CD4-positive, alpha-beta T cell treated with Interleukin-10 for 1 hour (primary cell): ENCODE measurements around the gene MYCN.
"Not testable (repeated sequence)": the region's sequence is repeated elsewhere in the genome, so short reads cannot be mapped to it uniquely, and the experiment has no call there.

ENCODE experiments used
- DNase-seq: peaks from one replicate; pipeline ENCODE4 v3.0.0-alpha.2; 2020

Gene MYCN

DNA sequence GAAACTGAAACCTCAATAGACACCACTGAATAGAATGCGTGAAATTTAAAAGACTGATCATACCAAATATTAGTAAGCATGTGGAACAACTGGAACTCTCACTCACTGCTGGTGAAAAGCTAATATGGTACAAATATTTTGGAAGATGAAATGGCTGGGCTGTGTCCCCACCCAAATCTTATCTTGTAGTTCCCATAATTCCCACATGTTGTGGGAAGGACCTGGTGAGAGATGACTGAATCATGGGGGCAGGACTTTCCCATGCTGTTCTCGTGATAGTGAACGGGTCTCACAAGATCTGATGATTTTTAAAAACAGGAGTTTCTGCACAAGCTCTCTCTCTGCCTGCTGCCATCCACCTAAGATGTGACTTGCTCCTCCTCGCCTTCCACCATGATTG lies 32.0 kb upstream of the MYCN start:
- DNase-seq: no peak

DNA sequence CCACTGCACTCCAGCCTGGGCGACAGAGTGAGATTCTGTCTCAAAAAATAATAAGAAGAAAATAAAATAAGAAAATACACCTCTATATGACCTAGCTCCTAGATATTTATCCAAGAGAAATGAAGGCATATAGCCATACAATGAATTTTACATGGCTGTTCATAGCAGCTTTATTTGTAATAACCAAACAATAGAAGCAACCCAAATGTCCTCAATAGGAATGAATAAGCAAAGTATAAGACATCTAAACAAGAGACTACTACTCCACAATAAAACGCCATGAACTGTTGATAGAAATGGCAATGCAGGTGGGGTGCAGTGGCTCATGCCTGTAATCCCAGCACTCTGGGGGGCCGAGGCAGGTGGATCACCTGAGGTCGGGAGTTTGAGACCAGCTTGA lies 31.2 kb upstream of the MYCN start:
- no peak for DNase-seq

DNA sequence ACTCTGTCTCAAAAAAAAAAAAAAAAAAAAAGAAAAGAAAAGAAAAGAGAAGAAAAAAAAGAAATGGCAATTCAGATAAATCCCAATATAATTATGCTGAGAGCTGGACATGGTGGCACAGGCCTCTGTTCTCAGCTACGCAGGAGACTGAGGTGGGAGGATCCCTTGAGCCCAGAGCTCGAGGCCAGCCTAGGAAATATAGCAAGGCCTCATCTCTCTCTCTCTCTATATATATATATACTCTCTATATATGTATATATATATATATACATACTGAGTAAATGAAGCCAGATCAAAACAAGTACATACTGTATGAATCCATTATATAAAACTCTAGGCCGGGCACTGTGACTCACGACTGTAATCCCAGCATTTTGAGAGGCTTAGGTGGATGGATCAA lies 30.6 kb upstream of the MYCN start:
- no peak for DNase-seq

DNA sequence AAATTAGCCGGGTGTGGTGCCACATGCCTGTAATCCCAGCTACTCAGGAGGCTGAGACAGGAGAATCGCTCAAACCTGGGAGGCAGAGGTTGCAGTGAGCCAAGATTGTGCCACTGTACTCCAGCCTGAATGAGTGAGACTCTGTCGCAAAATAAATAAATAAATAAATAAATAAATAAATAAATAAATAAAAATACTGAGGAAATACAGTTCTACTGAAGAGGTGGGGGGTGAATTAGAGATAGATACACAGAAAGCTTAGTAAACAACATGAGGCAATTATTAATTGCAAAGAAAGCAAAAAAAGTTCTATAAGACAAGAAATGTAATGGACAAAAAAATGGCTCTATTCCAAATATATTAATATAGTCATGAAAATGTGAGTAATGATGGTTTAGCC lies 29.1 kb upstream of the MYCN start:
- not testable (repeated sequence) for DNase-seq

DNA sequence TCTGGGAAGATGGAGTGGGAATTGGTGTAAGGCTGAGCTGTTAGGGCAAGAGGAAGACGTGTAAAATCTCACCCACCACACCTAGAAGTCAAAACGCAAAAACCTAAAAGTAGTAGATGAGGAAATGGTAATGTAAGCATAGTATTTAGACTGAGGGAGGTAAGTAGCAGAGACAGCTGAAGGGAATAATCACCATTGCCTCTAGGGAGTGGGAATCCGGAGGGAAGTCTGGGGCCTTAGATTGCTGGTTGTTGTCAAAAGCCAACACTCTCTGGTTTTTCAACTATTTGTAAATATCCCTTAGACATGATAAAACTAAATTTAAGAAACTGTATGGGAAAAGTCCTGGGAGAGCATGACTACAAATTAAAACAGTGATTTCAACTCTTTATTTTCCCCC lies 28.7 kb upstream of the MYCN start:
- no peak for DNase-seq

DNA sequence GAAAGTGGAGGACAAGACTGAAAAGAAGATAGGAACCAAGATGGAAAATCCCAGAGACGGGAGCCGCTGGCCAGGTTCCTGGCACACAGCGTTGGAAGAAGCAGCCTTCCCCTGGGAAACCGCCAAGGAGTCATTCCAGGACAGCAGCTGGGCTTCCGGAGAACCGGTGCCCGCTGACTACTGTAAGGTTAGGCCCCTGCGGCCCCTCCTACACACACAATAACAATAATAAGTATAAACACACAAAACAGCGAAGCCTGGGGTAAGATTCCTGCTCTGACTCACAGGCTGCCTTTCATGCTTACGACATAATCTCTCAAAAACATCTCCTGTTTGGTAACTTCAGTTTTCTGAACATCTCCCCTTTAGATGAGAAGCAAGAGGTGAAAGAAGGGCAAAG lies 28.1 kb upstream of the MYCN start:
- DNase-seq: no peak

DNA sequence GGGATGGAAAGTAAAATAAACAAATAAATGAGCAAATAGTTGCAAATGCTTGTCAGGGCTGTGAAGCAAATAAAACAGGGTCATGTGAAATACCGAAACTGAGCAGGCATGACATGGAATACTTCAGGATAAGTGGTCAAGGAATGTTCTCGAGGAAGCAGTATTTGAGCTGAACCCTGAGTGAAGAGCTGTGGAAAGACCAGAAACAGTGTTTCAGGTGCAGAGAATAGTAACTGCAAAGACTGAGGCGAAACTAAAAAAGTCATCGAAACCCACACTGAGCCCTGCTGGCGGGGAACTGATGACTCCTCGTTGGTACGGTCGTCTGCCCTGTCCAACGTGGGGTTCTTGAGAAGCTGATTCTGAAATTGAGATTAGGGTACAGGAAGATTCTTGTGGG lies 27.2 kb upstream of the MYCN start:
- DNase-seq: no peak

DNA sequence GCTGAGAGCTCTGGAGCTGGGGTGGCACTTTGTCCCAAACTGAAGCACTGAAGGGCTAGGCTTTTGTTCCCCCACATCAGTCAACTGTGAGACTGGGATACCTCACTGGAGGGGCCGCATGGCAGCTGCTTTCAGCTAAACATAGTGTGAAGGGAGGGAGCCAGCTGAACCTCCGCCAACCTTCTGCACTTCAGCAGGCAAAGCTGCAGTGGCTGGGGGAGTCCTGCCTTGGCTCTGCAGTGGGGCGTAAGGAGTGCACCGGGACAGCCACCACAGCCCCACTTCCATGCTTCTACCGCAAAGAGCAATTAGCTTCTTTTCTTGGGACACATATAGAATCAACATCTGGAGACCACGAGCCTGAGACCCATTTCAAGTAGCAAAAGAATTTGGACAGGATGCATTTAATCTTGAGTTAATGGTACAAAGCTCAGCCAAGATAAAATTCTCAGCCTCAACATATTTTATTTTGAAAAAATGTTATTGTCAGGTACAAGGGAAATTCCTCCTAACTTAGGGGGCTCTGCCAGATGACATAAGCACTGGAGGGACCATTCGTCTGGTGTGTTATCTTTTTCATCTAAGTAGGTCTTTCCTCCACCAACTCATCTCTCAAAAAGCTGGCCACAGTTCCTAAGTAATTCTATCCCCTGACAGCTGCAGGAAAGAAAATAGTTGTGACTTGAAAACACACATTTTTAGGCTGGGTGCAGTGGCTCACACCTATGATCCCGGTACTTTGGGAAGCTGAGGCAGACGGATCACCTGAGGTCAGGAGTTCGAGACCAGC lies 25.6 kb upstream of the MYCN start:
- no peak for DNase-seq

DNA sequence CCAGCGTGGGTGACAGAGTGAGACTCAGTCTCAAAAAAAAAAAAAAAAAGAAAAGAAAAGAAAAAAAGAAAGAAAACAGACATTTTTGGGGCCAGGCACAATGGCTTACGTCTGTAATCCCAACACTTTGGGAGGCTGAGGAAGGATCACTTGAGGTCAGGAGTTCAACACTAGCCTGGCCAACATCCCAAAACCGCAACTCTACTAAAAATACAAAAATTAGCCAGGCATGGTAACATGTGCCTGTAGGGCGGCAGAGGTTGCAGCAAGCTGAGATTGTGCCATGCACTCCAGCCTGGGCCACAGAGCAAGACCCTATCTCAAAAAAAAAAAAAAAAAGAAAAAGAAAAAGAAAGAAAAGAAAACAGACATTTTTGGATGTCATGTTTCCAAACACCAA lies 24.8 kb upstream of the MYCN start:
- not testable (repeated sequence) for DNase-seq

DNA sequence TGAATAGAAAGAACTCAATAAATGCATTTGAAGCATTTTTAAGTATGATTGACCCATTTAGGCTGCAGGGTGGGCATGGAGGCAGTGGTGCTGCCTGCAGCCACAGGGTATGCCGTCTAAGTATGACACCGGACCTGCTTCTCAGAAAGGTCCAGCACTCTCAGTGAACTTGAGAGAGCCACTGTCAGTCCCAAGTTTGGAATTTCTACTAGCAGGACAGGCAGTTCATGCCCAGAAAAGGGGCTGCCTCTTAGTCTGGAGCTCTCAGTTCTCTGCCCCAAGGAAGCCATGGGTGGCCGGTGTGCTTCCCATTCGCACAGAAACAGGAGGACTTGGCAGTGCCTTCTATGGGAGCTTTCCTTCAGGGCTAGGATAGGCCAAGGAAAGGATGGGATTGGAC lies 24.0 kb upstream of the MYCN start:
- DNase-seq: no peak

DNA sequence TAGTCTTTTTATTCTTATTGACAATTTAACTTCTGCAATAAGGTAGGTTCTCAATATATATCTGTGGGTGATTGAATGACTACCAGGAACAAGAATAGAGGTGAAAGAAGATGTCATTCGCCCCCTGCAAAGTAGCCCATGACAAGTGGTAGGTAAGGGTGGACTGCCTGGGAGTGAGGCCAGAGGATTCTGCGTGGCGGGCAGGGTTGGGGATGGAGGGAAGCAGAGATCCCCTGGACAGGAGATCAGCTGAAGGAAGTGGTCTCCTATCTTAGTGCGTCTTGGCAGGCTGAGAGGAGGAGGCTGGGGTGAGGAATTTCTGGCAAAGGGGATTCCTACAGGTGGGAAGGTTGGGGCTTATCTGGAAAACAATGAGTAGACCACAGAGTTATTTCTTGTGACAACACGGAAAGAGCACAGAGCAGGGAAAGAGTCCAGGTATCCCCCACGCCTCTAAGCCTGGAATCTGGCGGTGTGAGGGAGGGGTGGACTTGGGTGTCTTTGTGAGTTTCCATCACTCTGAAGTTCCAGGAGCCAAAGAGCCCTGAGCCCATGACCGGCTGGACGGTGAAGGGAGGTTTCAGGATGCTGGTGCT lies 21.5 kb upstream of the MYCN start:
- DNase-seq: no peak

DNA sequence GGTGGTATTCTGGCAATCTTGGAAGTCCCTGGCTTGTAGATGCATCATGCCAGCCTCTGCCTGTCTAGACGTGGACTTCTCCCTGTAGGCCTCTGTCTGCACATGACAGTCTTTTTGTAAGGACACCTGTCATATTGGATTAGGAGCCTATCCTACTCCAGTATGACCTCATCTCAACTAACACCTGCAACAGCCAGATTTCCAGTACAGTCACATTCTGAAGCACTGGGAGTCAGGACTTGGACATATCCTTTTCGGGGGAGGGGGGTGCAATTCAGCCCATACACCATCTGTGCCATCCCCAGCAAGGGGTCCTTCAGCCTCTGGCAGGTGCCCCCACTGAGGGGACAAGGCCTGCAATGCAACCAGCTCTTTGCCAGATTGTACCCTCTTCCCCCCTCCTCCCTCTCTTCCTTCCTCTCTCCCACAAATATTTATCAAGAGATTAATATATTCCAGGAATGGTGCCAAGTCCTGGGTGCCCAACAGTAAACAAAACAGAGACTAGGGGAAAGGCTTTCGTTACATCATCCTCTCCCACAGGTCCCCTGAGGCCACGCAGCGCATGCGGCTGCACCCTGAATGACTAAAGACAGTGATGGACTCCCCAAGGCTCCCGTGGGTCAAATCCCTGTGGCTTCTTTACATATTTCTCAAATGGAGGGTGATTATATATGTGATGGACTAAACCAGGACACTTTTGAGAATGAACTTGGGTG lies 20.5 kb upstream of the MYCN start:
- DNase-seq: no peak

DNA sequence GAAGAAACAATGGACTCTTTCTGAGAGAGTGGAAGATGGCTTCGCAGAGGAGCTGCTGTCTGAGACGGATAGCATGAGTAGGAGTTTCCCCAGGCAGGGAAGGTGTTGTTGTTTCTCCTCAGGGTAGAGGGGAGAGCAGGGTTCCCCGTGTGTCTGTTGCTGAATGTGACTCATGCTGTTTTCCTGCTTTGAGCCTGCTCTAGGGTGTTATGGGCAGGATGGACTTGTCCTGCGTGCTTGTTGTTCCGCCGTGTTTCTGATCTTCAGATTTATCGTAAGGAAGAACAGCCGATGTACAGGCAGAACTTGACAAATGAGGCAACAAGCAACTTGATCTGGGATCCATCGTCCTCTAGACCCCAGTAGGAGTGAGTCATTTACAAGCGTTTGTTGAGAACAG lies 19.7 kb upstream of the MYCN start:
- no peak for DNase-seq

DNA sequence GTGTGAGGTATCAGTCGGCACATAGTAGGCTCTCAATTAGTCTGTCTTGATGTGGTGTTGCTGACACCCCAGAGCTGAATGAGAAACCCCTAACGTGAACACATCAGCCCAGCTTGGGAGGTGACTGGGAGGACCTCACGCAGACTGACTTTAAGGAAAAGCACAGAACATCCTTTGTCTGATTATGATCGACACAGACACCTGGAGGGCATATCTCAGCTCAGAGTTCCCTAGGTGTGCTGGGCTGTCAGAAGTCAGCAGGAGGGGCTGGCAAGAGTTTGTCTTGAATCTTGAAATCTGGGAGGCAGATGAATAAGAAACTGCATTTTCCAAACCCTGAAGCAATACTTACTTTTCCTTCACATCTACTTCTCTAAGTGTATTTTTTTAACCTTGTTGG lies 16.8 kb upstream of the MYCN start:
- no peak for DNase-seq

DNA sequence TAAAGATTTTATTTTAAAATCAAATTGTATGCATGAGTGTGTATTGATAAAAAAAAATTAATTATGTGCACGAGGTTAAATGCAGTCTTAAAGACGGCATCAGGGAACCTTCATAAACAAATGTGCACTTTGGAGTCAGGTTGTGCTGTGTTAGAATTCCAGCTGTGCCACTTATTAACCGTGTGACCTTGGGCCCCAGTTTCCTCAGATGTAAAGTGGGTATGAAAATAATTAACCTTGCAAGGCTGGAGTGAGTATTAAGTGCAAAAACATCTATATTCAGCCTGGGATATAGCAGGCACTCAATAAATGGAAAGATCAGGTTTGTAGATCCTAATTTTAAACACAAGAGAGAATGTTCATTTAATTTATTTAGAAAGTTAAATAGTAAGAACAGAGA lies 14.5 kb upstream of the MYCN start:
- DNase-seq: no peak

DNA sequence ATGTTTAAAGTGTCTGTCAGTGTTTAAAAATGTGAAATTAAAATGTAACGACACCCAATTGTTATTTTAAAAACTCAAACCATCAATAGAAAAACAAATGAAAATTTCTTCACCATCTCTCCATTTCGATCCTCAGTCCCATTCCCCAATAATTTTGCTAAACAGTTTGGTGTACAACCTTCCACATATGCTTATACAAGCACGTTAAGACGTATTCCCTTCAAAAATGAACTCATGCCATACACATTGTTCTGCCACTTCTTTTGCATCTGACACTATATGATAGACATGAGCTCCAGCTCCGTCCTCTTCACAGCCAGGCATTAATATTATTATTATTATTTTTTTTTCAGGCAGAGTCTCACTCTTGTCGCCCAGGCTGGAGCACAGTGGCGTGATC lies 14.1 kb upstream of the MYCN start:
- DNase-seq: no peak

DNA sequence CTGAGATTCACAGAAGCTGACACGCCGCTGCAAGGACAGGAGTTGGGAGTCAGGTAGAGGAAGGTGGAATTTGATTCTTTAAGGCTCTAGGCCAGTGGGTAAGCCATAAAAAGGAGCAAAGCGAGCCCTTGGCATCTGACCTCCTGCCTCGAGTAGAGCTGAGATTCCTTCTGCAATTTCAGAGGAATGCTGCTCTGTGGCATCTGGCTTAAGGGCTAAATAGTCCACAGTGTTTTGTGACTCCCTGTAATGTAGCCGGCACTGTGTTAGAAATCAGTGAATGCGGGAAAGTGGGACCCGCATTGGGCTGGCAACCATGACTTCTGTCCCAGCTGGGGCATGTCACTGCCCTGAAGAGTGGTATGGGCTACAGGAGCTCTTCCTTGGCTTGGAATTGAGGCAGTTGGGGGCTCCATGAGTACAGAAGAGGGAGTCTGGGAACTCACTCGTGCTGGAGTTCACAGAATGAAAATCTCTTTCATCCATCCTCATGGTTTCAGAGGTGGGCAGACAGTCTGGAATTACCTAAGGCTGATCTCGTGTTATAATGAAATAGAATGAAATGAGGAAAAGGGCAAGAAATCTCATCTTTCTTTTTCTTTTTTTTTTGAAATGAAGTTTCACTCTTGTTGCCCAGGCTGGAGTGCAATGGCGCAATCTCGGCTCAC lies 12.7 kb upstream of the MYCN start:
- no peak for DNase-seq

DNA sequence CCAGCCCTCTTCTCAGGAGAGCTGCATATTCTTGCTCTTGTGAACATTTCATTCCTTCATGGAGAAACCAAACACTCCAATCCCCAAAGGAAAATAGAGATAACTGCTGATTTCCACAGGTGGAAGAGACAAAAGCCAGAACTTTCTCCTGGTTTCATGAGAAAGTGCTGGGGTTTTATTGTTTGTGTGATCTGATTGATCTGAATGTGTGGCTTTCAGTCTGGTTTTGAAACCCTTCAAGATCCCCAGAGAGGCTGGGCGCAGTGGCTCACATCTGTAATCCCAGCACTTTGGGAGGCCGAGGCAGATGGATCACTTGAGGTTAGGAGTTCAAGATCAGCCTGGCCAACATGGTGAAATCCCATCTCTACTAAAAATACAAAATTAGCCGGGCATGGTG lies 11.3 kb upstream of the MYCN start:
- DNase-seq: not testable (repeated sequence)

DNA sequence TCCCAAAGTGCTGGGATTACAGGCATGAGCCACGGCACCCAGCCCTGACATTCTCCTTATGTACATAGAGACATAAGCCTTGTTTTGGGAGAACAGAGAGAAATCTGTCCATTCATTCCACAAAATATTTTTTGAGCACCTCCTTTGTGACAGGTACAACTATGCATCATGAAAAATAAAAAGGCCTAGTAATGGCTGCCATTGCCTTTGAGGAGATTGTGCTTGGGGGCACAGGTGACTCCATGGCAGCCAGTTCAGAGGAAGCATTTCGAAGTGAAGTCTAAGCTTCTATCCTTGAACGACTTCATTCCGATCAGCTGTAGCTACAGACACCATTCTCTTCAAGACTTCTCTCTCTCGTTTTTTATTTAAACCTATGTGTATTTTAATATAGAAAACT lies 10.5 kb upstream of the MYCN start:
- DNase-seq: no peak

DNA sequence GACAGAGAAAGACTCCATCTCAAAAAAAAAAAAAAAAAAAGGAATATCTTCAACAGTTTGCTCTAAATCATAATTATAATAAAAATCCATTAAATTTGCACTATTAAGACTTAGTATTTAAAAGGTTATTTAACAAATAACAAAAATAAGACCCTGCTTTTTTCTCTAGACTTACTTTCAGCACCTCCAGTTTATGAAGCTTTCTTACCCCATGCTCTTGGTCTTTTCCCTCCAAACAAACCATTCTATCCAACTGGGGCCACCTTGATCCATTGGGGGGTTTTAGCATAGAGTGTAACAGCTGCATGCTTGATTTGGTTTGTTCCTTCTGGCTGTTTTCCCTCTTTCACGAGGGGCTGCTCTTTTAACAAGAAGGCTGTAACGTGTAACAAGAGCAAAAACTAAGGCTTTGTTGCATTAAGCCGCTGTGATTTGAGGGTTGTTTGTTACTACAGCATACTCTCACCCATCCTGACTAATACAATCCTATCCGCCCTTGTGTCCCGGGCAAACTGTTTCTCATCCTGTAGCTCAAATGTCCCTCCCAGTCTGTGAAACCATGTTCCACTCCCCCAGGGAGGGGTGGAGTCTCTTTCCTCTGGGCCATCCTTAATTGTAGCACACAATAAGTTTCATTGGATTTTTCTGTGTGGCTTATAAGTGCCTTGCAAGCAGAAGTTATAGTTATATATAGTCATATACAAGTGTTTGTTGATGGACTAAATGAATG lies 9.6 kb upstream of the MYCN start:
- no peak for DNase-seq

DNA sequence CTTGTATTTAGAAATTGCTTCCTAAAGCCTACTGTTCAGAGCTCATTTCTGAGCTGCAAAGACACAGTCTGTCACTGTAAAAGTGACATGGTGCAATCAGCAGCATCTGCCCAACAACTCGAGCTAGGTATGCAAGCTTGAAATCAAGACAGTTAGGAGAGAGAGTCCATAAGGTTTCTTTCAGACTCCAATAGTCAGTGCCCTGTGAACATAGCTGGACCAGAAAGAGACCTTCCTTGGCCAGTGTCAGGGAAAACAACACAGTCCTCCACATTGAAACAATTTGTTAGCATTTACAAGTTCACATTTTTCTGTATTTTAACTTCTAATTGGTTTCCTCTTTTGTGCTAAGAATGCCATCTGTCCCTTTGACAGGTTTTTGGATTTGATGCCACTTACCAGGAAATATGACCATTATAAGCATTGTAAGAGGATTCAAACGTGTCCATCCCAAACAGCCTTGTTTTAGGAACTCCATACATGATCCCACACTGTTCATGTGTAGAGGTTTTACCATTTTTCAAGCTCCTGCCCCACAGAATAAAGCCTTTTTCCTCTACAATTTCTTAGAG lies 8.9 kb upstream of the MYCN start:
- no peak for DNase-seq

DNA sequence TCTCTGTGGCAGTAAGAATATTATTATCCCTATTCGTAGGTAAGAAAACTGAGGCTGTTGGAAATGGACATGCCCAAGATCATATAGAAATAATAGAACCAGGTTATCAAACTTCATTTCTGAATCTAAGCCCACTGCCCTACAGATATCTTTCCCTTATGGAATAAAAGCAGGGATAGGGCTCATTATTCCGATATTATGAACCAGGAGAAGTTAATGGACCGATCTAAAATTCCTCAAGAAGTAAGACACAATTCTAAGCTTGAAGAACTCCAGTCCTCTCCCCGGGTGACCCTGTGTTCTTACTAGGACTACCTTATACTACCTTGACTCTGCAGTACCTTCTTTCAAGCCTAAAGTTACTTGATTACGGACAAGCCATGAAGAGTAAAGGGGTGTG lies 8.4 kb upstream of the MYCN start:
- no peak for DNase-seq
